Ovary (tissue), 9 donors: ENCODE results near the gene PDE5A. TPM values are rescaled to one million over a fixed set of nuclear protein-coding genes. Genes with fewer than 3 reads are reported as not detected.

Source experiments
- DNase-seq, 5 donors: peaks; one replicate each; pipeline ENCODE4 v3.0.0-alpha.2; 2019 to 2020
- H3K27ac ChIP-seq, 2 donors: fragments of 200-600 bp; one replicate each; pipeline versions ENCODE4 v1.5.1 to v1.8.0; 2019 to 2022
- H3K27me3 ChIP-seq: fragments of 200-600 bp; one replicate; pipeline ENCODE4 v1.8.0; 2022
- H3K36me3 ChIP-seq: fragments of 200-600 bp; sonication (generic); one replicate; pipeline ENCODE4 v1.5.1; 2019
- H3K4me1 ChIP-seq: one replicate; pipeline ENCODE4 v1.8.1; 2013; ENCODE audit warnings: mild to moderate bottlenecking, moderate library complexity; ENCODE audit not compliant: insufficient read depth
- H3K4me3 ChIP-seq: fragments of 200-600 bp; sonication (generic); one replicate; pipeline ENCODE4 v1.5.1; 2017
- H3K9me3 ChIP-seq, 2 donors: fragments of 200-600 bp in 1 of 2; sonication (generic) in 1 of 2; one replicate each; pipeline versions ENCODE4 v1.5.1 to v1.8.1; 2013 to 2019; ENCODE audit warnings: mild to moderate bottlenecking in 1 of 2, moderate library complexity in 1 of 2
- EP300 ChIP-seq: sonication (generic); formaldehyde crosslinking; IDR thresholded peaks from one replicate; pipeline ENCODE4 v1.6.1; 2017; ENCODE audit warnings: antibody characterized with exemption
- POLR2A ChIP-seq: fragments of 450-650 bp; IDR thresholded peaks from one replicate; pipeline ENCODE4 v1.6.1; 2017; ENCODE audit warnings: antibody characterized with exemption, mild to moderate bottlenecking, moderate library complexity
- WGBS, 3 donors: extraction: QIAGEN DNeasy Blood & Tissue Kit in 1 of 3; methylation state at CpG; one replicate each; pipeline versions ENCODE4 v1.1.5 to v1.1.7; 2013 to 2017; 5-methylcytosine and 5-hydroxymethylcytosine counted together
- intact Hi-C, 4 donors: fragments of 100-400 bp; cut with DNase I; formaldehyde crosslinking; loops; one replicate each; pipeline versions ENCODE4 v1.11.0 to v1.15.1; 2022 to 2023
- polyA plus RNA-seq, 2 donors: library from polyadenylated mRNA; stranded (reverse); fragments of 200-250 nt in 1 of 2; fragments of 350-450 nt in 1 of 2; fragmentation: Illumina TruSeq in 1 of 2; extraction: RNeasy Lipid Tissue Mini Kit (QIAGEN cat#74804) in 1 of 2; gene quantifications; one replicate each; pipeline ENCODE4 v1.2.3, GENCODE V29; 2013 to 2014
- total RNA-seq, 7 donors: library from RNA; depleted of rRNA in 2 of 7; stranded (reverse); fragments of >200 nt in 2 of 7; fragmentation: NEBNext Ultra II Directional in 3 of 7; extraction: Animal tissue kit (Norgen Biotek cat#: 25700) in 3 of 7; gene quantifications; one replicate each; pipeline versions ENCODE4 v1.1.0 to v1.2.4, GENCODE V29; 2016 to 2023
- TF ChIP-seq, protein P1 (sequence below), 3 donors: fragments of 450-650 bp in 2 of 3; fragments of 200-600 bp in 1 of 3; IDR thresholded peaks; one replicate each; pipeline versions ENCODE4 v1.5.1 to v1.8.0; 2016 to 2022; ENCODE audit warnings: antibody characterized with exemption in 3 of 3, mild to moderate bottlenecking in 1 of 3
- donor health status: DM: no; HTN: no; CAD: no; lungs with moderate emphysema.
- donor health status: DM: no; HTN: no; CAD: no.
- donor health status: Bipolar disorder and iron deficiency.
- donor health status: DM: yes; HTN: yes; CAD: no.
- donor health status: DM: no; HTN: no; CAD: no.
- donor health status: DM: yes; HTN: yes; CAD: no.

PDE5A gene
- total and polyA plus RNA-seq, 9 donors, result 4.6 to 25.3 (median 9.7) TPM

DNA sequence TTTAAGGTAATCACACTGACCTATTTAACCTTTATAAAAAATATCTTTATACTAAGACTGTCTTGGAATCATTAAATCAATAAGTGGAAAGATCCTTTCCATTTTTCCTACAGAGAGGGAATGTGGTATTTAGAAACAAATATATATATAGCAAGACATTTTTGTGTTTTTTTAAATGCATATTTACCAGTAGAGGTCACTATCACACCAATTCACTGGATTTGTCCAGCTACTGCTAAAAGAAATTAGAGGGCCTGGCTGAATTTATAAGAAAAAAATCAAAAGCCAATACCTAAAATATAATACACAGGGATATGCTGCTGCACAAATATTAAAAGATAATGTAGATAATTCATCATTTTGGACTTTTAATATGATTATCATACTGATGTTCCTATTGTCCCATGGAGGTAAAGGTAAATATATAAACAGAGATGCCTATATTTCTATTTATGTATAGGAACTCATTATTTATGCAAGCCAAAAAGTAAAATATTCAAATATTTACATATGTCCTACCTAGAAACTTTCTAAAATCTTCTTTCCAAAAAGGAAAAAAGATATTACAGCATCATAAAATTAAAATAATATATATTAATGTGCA is 69.5 kb downstream of the PDE5A start:
- Histone ChIP-seq H3K4me3 (no peak overlapping the region), H3K27ac (no peak overlapping the region), H3K27me3 (no peaks in the 10 kb centered on the region), H3K9me3 (no peaks in the 10 kb centered on the region), H3K36me3 (no peaks in the 10 kb centered on the region), H3K4me1 (no peaks in the 10 kb centered on the region)
- TF ChIP-seq EP300, result no peak
- TF ChIP-seq POLR2A, result no peak
- TF ChIP-seq, protein P1, sequence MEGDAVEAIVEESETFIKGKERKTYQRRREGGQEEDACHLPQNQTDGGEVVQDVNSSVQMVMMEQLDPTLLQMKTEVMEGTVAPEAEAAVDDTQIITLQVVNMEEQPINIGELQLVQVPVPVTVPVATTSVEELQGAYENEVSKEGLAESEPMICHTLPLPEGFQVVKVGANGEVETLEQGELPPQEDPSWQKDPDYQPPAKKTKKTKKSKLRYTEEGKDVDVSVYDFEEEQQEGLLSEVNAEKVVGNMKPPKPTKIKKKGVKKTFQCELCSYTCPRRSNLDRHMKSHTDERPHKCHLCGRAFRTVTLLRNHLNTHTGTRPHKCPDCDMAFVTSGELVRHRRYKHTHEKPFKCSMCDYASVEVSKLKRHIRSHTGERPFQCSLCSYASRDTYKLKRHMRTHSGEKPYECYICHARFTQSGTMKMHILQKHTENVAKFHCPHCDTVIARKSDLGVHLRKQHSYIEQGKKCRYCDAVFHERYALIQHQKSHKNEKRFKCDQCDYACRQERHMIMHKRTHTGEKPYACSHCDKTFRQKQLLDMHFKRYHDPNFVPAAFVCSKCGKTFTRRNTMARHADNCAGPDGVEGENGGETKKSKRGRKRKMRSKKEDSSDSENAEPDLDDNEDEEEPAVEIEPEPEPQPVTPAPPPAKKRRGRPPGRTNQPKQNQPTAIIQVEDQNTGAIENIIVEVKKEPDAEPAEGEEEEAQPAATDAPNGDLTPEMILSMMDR (IDR thresholded peaks at IDR 0.05), result peak in 1 of 3 donors; percentile 33
- DNase-seq, result no peak
- intact Hi-C loops, result no loop called here

DNA sequence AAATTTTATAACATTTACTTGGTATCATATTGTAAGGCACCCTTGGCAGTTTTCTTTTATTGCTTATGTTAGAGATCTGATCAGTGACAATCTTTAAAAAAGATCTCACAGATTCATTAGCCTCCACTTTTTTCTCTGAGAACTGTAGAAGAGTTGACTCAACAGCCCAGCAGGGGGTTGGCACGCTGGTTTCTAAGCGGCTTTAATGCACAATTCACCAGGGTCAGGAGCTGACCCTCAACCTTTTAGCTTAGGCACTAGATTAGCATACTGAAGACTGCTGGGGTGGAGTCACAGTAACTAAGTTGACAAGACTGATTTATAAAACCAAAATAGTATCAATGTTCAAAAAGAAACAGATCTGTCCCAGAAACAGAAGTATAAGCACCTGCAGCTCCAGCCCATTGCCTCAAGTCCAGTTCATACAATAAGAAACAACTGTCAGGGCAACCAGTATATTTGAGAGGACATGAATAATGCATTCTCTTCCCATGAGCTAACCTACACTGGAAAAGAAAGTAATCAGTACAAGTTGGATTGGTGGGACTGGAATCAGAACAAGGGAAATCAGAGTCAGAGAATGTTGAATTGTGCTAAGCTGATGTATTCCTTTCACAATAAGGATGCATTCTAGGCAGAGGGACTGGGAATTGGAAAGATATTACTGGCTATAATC is 77.6 kb downstream of the PDE5A start:
- Histone ChIP-seq H3K4me3 (no peak overlapping the region), H3K36me3 (no peaks in the 10 kb centered on the region), H3K9me3 (no peaks in the 10 kb centered on the region), H3K27ac (no peak overlapping the region), H3K4me1 (no peaks in the 10 kb centered on the region), H3K27me3 (no peaks in the 10 kb centered on the region)
- TF ChIP-seq, protein P1 (IDR thresholded peaks at IDR 0.05), result no peak
- no peak for TF ChIP-seq POLR2A
- no peak for TF ChIP-seq EP300
- intact Hi-C loops, result no loop called here
- WGBS, 3 donors, result 77 to 90% (median 77%) methylated on average over 2 of the region's 2 CpGs
- DNase-seq, result no peak

DNA sequence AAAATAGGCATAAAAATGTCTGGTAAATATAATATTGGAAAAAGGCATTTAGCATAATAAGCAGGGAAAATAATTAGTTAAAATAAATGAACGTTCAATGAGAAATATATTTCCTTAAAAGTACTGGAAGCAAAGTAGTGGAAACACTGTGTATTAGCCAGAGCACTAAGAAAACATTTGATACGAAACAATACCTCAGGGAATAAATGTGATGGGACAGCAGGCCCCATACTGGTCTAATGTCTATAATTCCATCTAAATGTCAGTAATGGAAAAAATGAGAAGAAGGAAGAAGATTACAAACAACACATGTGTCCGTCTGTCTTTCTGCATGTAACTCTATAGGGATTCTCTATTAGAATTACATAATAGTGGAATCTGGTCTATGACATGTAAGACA is 79.0 kb downstream of the PDE5A start:
- 77 to 87% (median 79%) methylated on average over 3 of the region's 3 CpGs for WGBS, 3 donors
- Histone ChIP-seq H3K4me1 (no peaks in the 10 kb centered on the region), H3K27me3 (no peaks in the 10 kb centered on the region), H3K4me3 (no peak overlapping the region), H3K27ac (no peak overlapping the region), H3K36me3 (no peaks in the 10 kb centered on the region), H3K9me3 (no peaks in the 10 kb centered on the region)
- TF ChIP-seq POLR2A, result no peak
- TF ChIP-seq EP300, result no peak
- TF ChIP-seq, protein P1 (IDR thresholded peaks at IDR 0.05), result no peak
- no peak for DNase-seq
- intact Hi-C loops, result no loop called here

DNA sequence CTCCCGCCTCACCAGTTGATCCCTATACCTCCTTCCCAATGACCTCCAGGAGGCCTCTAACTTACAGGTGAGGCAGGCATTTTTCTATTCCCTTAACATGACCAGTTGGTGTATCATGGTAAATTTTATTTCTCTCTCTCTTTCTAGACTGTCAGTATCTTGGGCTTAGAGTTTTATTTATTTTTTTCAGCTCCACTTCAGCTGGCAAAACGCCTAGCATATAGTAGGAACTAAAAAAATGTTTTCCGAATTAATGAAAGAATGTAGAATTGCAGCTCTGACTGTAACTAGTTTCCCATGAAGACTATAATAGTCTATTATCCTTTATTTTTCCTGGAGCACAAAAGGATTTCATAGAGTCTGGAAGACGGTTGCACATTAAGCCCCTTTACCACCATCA is 84.8 kb downstream of the PDE5A start:
- 64 to 79% (median 75%) methylated on average over 4 of the region's 4 CpGs for WGBS, 3 donors
- no peak overlapping the region for H3K4me3 ChIP-seq
- no peaks in the 10 kb centered on the region for H3K4me1 ChIP-seq
- intact Hi-C loops, result no loop called here
- TF ChIP-seq EP300 (no peak), POLR2A (no peak)
- TF ChIP-seq, protein P1 (IDR thresholded peaks at IDR 0.05), result no peak
- no peak for DNase-seq
- no peaks in the 10 kb centered on the region for H3K27me3 ChIP-seq
- no peak overlapping the region for H3K27ac ChIP-seq
- H3K9me3 ChIP-seq, result no peaks in the 10 kb centered on the region
- no peaks in the 10 kb centered on the region for H3K36me3 ChIP-seq
